Measurements from ENCODE around the gene COMP. TPM values are rescaled to one million over a fixed set of nuclear protein-coding genes. Genes with fewer than 3 reads are reported as not detected.

Gene COMP
- total RNA-seq, 1 experiment from 2014 or later = not detected

GRCh38 chr19:18761531-18762110 is 29.5 kb downstream of the COMP start:
- DNase-seq = no peak
- peaks cover 40% of the 10 kb centered on the region for H3K4me1 ChIP-seq
- H3K36me3 ChIP-seq = no peaks in the 10 kb centered on the region
- H3K27me3 ChIP-seq = no peaks in the 10 kb centered on the region
- no peaks in the 10 kb centered on the region for H3K9me3 ChIP-seq (replicated peaks)
- no peak overlapping the region for H3K4me3 ChIP-seq
- H3K27ac ChIP-seq = no peak overlapping the region

- no peaks in the 10 kb centered on the region for H3K9me3 ChIP-seq (replicated peaks)
- H3K4me3 ChIP-seq = no peak overlapping the region
- H3K27ac ChIP-seq = no peak overlapping the region
- peaks cover 40% of the 10 kb centered on the region for H3K4me1 ChIP-seq
- no peak for DNase-seq
- H3K27me3 ChIP-seq = no peaks in the 10 kb centered on the region
- H3K36me3 ChIP-seq = no peaks in the 10 kb centered on the region
Observed at GRCh38 chr19:18760440-18761383, 30.4 kb downstream of the COMP start.

GRCh38 chr19:18759995-18760426 is 31.1 kb downstream of the COMP start:
- Histone ChIP-seq H3K27ac (no peak overlapping the region), H3K27me3 (no peaks in the 10 kb centered on the region), H3K9me3 (replicated peaks) (no peaks in the 10 kb centered on the region), H3K4me1 (peaks cover 36% of the 10 kb centered on the region), H3K4me3 (no peak overlapping the region), H3K36me3 (no peaks in the 10 kb centered on the region)
- DNase-seq = no peak

- DNase-seq = no peak
- no peak overlapping the region for H3K4me3 ChIP-seq
- H3K36me3 ChIP-seq = no peaks in the 10 kb centered on the region
- no peak overlapping the region for H3K27ac ChIP-seq
- H3K4me1 ChIP-seq = peaks cover 31% of the 10 kb centered on the region
- H3K27me3 ChIP-seq = no peaks in the 10 kb centered on the region
- H3K9me3 ChIP-seq (replicated peaks) = no peaks in the 10 kb centered on the region
Observed at GRCh38 chr19:18759304-18759994, 31.7 kb downstream of the COMP start.

- Histone ChIP-seq H3K36me3 (peaks cover 3% of the 10 kb centered on the region; the same call in 1 of the 2 replicates), H3K4me1 (peaks cover 5% of the 10 kb centered on the region; the same call in 1 of the 2 replicates), H3K9me3 (replicated peaks) (no peaks in the 10 kb centered on the region), H3K27me3 (no peaks in the 10 kb centered on the region), H3K4me3 (no peak overlapping the region), H3K27ac (no peak overlapping the region)
- DNase-seq = no peak
Observed at GRCh38 chr19:18756896-18757295, 34.2 kb downstream of the COMP start.

GRCh38 chr19:18754501-18754900 is 36.6 kb downstream of the COMP start:
- Histone ChIP-seq H3K27ac (no peak overlapping the region), H3K9me3 (replicated peaks) (no peaks in the 10 kb centered on the region), H3K4me1 (no peaks in the 10 kb centered on the region), H3K27me3 (no peaks in the 10 kb centered on the region), H3K4me3 (no peak overlapping the region), H3K36me3 (peaks cover 3% of the 10 kb centered on the region; the same call in 1 of the 2 replicates)
- no peak for DNase-seq

- Histone ChIP-seq H3K36me3 (peaks cover 3% of the 10 kb centered on the region; the same call in 1 of the 2 replicates), H3K27ac (no peak overlapping the region), H3K4me1 (peaks cover 4% of the 10 kb centered on the region; the same call in 1 of the 2 replicates), H3K27me3 (no peaks in the 10 kb centered on the region), H3K9me3 (replicated peaks) (no peaks in the 10 kb centered on the region), H3K4me3 (no peak overlapping the region)
- no peak for DNase-seq
Observed at GRCh38 chr19:18751571-18751970, 39.5 kb downstream of the COMP start.

GRCh38 chr19:18750295-18750970 is 40.7 kb downstream of the COMP start:
- Histone ChIP-seq H3K4me1 (peaks cover 6% of the 10 kb centered on the region; the same call in 1 of the 2 replicates), H3K4me3 (no peak overlapping the region), H3K27me3 (no peaks in the 10 kb centered on the region), H3K27ac (no peak overlapping the region), H3K36me3 (peaks cover 3% of the 10 kb centered on the region; the same call in 1 of the 2 replicates), H3K9me3 (replicated peaks) (no peaks in the 10 kb centered on the region)
- DNase-seq = no peak

- DNase-seq = no peak
- Histone ChIP-seq H3K4me1 (peaks cover 6% of the 10 kb centered on the region; the same call in 1 of the 2 replicates), H3K4me3 (no peak overlapping the region), H3K27me3 (no peaks in the 10 kb centered on the region), H3K36me3 (peaks cover 3% of the 10 kb centered on the region; the same call in 1 of the 2 replicates), H3K9me3 (replicated peaks) (no peaks in the 10 kb centered on the region), H3K27ac (no peak overlapping the region)
Observed at GRCh38 chr19:18749362-18750231, 41.5 kb downstream of the COMP start.

GRCh38 chr19:18746401-18747325 is 44.4 kb downstream of the COMP start:
- Histone ChIP-seq H3K27ac (no peak overlapping the region), H3K36me3 (no peaks in the 10 kb centered on the region), H3K4me3 (no peak overlapping the region), H3K27me3 (no peaks in the 10 kb centered on the region), H3K4me1 (peaks cover 34% of the 10 kb centered on the region), H3K9me3 (replicated peaks) (no peaks in the 10 kb centered on the region)
- peak; percentile 50 to 54 for DNase-seq

- H3K4me1 ChIP-seq = peaks cover 36% of the 10 kb centered on the region
- DNase-seq = no peak
- no peaks in the 10 kb centered on the region for H3K36me3 ChIP-seq
- no peak overlapping the region for H3K27ac ChIP-seq
- H3K9me3 ChIP-seq (replicated peaks) = no peaks in the 10 kb centered on the region
- no peak overlapping the region for H3K4me3 ChIP-seq
- H3K27me3 ChIP-seq = no peaks in the 10 kb centered on the region
Observed at GRCh38 chr19:18745931-18746330, 45.2 kb downstream of the COMP start.

- DNase-seq = no peak
- Histone ChIP-seq H3K36me3 (no peaks in the 10 kb centered on the region), H3K27ac (no peak overlapping the region), H3K27me3 (no peaks in the 10 kb centered on the region), H3K4me3 (no peak overlapping the region), H3K4me1 (peaks cover 36% of the 10 kb centered on the region), H3K9me3 (replicated peaks) (no peaks in the 10 kb centered on the region)
Observed at GRCh38 chr19:18745012-18745735, 45.9 kb downstream of the COMP start.
